A673 (cell line): ENCODE results near the gene DNAI2. TPM values are rescaled to one million over a fixed set of nuclear protein-coding genes. Genes with fewer than 3 reads are reported as not detected.

Source experiments
- BruUV-seq: library from RNA; stranded (reverse); fragments of 400-500 nt; replicated peaks from 2 replicates; lab custom pipeline; 2021; lab: Mats Ljungman, UMichigan
- CTCF ChIA-PET: fragments of 300-600 bp; sonication (Branson Sonifier 250); formaldehyde crosslinking; loops from one replicate; lab custom pipeline; 2022; ENCODE audit warnings: antibody characterized with exemption; lab: Charles Lee
- POLR2A ChIA-PET: fragments of 300-600 bp; sonication (Branson Sonifier 250); formaldehyde crosslinking; loops from one replicate; lab custom pipeline; 2022; ENCODE audit warnings: antibody characterized with exemption; ENCODE audit not compliant: low non-redundant PET; lab: Charles Lee
- DNase-seq: peaks from one replicate; pipeline ENCODE4 v3.0.0-alpha.2; 2015; ENCODE audit warnings: low spot score
- H3K27ac ChIP-seq: fragments of 200-600 bp; sonication (generic); 2 replicates; pipeline ENCODE4 v1.5.1; 2016; ENCODE audit warnings: mixed run types, low read depth, mild to moderate bottlenecking, mixed read lengths, antibody characterized with exemption, low read length; ENCODE audit not compliant: poor library complexity, severe bottlenecking
- H3K27me3 ChIP-seq: fragments of 200-600 bp; sonication (generic); replicated peaks from 2 replicates; pipeline ENCODE4 v1.6.1; 2017; ENCODE audit warnings: mixed run types, low read depth, mild to moderate bottlenecking, mixed read lengths, antibody characterized with exemption, low read length; ENCODE audit not compliant: insufficient read depth, poor library complexity
- H3K36me3 ChIP-seq: fragments of 200-600 bp; sonication (generic); 2 replicates; pipeline ENCODE4 v1.6.1; 2016; ENCODE audit warnings: mixed run types, mild to moderate bottlenecking, mixed read lengths, antibody characterized with exemption, low read length; ENCODE audit not compliant: insufficient read depth, poor library complexity, severe bottlenecking
- H3K4me1 ChIP-seq: fragments of 200-600 bp; sonication (generic); 2 replicates; pipeline ENCODE4 v1.6.1; 2017; ENCODE audit warnings: mixed run types, mild to moderate bottlenecking, mixed read lengths, antibody characterized with exemption, low read length; ENCODE audit not compliant: insufficient read depth, poor library complexity, severe bottlenecking
- H3K4me3 ChIP-seq: fragments of 200-600 bp; sonication (generic); 2 replicates; pipeline ENCODE4 v1.5.1; 2016; ENCODE audit warnings: low read depth, mixed run types, mild to moderate bottlenecking, mixed read lengths, low read length; ENCODE audit not compliant: poor library complexity, severe bottlenecking
- H3K9me3 ChIP-seq: fragments of 200-600 bp; sonication (generic); 2 replicates; pipeline ENCODE4 v1.6.1; 2016; ENCODE audit warnings: mixed run types, low read depth, mild to moderate bottlenecking, mixed read lengths, antibody characterized with exemption, low read length; ENCODE audit not compliant: poor library complexity, severe bottlenecking
- CTCF ChIP-seq: fragments of 300-800, 200-600 bp; sonication (generic); conservative IDR thresholded peaks from 2 replicates; pipeline ENCODE4 v1.5.1; 2017; ENCODE audit warnings: low read depth, mild to moderate bottlenecking, antibody characterized with exemption, low read length, moderate library complexity, mixed read lengths
- EZH2 ChIP-seq: fragments of 200-600 bp; sonication (generic); IDR thresholded peaks from 2 replicates; pipeline ENCODE4 v1.6.1; 2017; ENCODE audit warnings: borderline replicate concordance, low read depth, mild to moderate bottlenecking, mixed read lengths, antibody characterized with exemption, low read length; ENCODE audit not compliant: poor library complexity, severe bottlenecking
- intact Hi-C: fragments of 100-400 bp; cut with micrococcal nuclease; formaldehyde crosslinking; loops from one replicate; pipeline ENCODE4 v1.10.0; 2022; ENCODE audit not compliant: unreplicated experiment
- total RNA-seq: library from RNA; stranded (reverse); gene quantifications from 2 replicates; pipeline ENCODE4 v1.2.3, GENCODE V29; 2021

DNAI2 gene
- total RNA-seq, 1 experiment from 2014 or later: not detected

GRCh38 chr17:74360899-74361229, 86.8 kb downstream of the DNAI2 start:
- no peak for DNase-seq
- Histone ChIP-seq H3K27ac (no peak overlapping the region), H3K9me3 (no peaks in the 10 kb centered on the region), H3K4me1 (peaks cover 25% of the 10 kb centered on the region), H3K4me3 (peak overlapping the region; percentile 35), H3K36me3 (no peaks in the 10 kb centered on the region), H3K27me3 (peaks cover 20% of the 10 kb centered on the region)
- no peak for TF ChIP-seq CTCF
- no peak for TF ChIP-seq EZH2
- POLR2A ChIA-PET: no interaction called here
- intact Hi-C loops: loop anchor here (10.0 kb wide), 1 partner anchor 244 kb away; no protein-coding TSS in a partner anchor
- BruUV-seq: no TSS peak
- CTCF ChIA-PET: no interaction called here

- ChIA-PET CTCF (no interaction called here), POLR2A (no interaction called here)
- H3K4me3 ChIP-seq: peak within 1 kb of the TSS; percentile 35
- H3K9me3 ChIP-seq: no peaks in the 10 kb centered on the region
- H3K27ac ChIP-seq: peak within 1 kb of the TSS; percentile 70
- no peaks in the 10 kb centered on the region for H3K36me3 ChIP-seq
- BruUV-seq: no TSS peak
- H3K4me1 ChIP-seq: peaks cover 25% of the 10 kb centered on the region
- intact Hi-C loops: loop anchor here (10.0 kb wide), 1 partner anchor 243 kb away; no protein-coding TSS in a partner anchor
- DNase-seq: peak; percentile 75
- peak; percentile 65 for TF ChIP-seq CTCF
- no peak for TF ChIP-seq EZH2
- peaks cover 14% of the 10 kb centered on the region for H3K27me3 ChIP-seq
Observed at GRCh38 chr17:74361230-74362068, 87.4 kb downstream of the DNAI2 start, which contains the start of gene BTBD17. BTBD17 (minus strand) TSS chr17:74361868; CDS start chr17:74361819, 49 bp downstream.

GRCh38 chr17:74362069-74362405, 88.0 kb downstream of the DNAI2 start:
- H3K4me1 ChIP-seq: peaks cover 25% of the 10 kb centered on the region
- intact Hi-C loops: loop anchor here (10.0 kb wide), 1 partner anchor 243 kb away; no protein-coding TSS in a partner anchor
- ChIA-PET CTCF (interaction anchor here (0.6 to 0.7 kb wide), 2 partner anchors 17 to 1835 kb away, joined by 3 to 4 read pairs; no protein-coding TSS in a partner anchor), POLR2A (no interaction called here)
- peak overlapping the region; percentile 35 for H3K4me3 ChIP-seq
- peaks cover 12% of the 10 kb centered on the region for H3K27me3 ChIP-seq
- H3K9me3 ChIP-seq: no peaks in the 10 kb centered on the region
- peak; percentile 37 for DNase-seq
- peak overlapping the region; percentile 70 for H3K27ac ChIP-seq
- BruUV-seq: no TSS peak
- H3K36me3 ChIP-seq: no peaks in the 10 kb centered on the region
- no peak for TF ChIP-seq CTCF
- no peak for TF ChIP-seq EZH2
